ENCODE measurements around the gene CLEC4G.

The CLEC4G gene

GRCh38 chr19:7720351-7720750 lies 11.6 kb downstream of the CLEC4G start:
- DNase-seq = no peak

- no peak for DNase-seq
These were observed 13.2 kb downstream of the CLEC4G start for GRCh38 chr19:7718668-7719067.

GRCh38 chr19:7716762-7717161 lies 15.1 kb downstream of the CLEC4G start:
- DNase-seq = no peak

- no peak for DNase-seq
These were observed 16.2 kb downstream of the CLEC4G start for GRCh38 chr19:7715671-7716070.

GRCh38 chr19:7710616-7711015 lies 21.3 kb downstream of the CLEC4G start:
- DNase-seq = no peak

GRCh38 chr19:7709932-7710460 lies 21.9 kb downstream of the CLEC4G start:
- no peak for DNase-seq

- DNase-seq = no peak
These were observed 24.9 kb downstream of the CLEC4G start for GRCh38 chr19:7706955-7707456.

- no peak for DNase-seq
These were observed 25.5 kb downstream of the CLEC4G start for GRCh38 chr19:7706188-7706954.

GRCh38 chr19:7705387-7706187 lies 26.3 kb downstream of the CLEC4G start:
- DNase-seq = no peak

GRCh38 chr19:7704280-7705060 lies 27.4 kb downstream of the CLEC4G start:
- no peak for DNase-seq

- DNase-seq = no peak
These were observed 28.6 kb downstream of the CLEC4G start for GRCh38 chr19:7703332-7703731.

- DNase-seq = no peak
These were observed 30.1 kb downstream of the CLEC4G start, which contains the start of gene FCER2 for GRCh38 chr19:7701654-7702457. TSS of gene FCER2 (minus strand) at chr19:7702131. CDS start at chr19:7699760, 2,371 bp downstream.

- no peak for DNase-seq
These were observed 30.8 kb downstream of the CLEC4G start for GRCh38 chr19:7701049-7701653.

- no peak for DNase-seq
These were observed 32.2 kb downstream of the CLEC4G start for GRCh38 chr19:7699417-7700401.

GRCh38 chr19:7699003-7699402 lies 32.9 kb downstream of the CLEC4G start:
- no peak for DNase-seq

GRCh38 chr19:7698583-7698982 lies 33.3 kb downstream of the CLEC4G start:
- DNase-seq = no peak

GRCh38 chr19:7697721-7698287 lies 34.1 kb downstream of the CLEC4G start:
- no peak for DNase-seq

- no peak for DNase-seq
These were observed 37.4 kb downstream of the CLEC4G start for GRCh38 chr19:7694499-7694898.

GRCh38 chr19:7692417-7693088 lies 39.4 kb downstream of the CLEC4G start:
- no peak for DNase-seq

All from HCEC 1CT (cell line).